HepG2 (cell line): Measurements from ENCODE around the gene PSKH1. TPM values are rescaled to one million over a fixed set of nuclear protein-coding genes. Genes with fewer than 3 reads are reported as not detected.

Source experiments
- DMAP1 ChIP-seq: IDR thresholded peaks from 2 replicates; pipeline ENCODE4 v1.6.1; 2016
- FOXJ3 ChIP-seq: sonication (generic); formaldehyde crosslinking; IDR thresholded peaks from 2 replicates; pipeline ENCODE4 v1.4.0; 2020; ENCODE audit warnings: missing genetic modification reagents, mild to moderate bottlenecking, borderline replicate concordance
- MEIS1 ChIP-seq: sonication (generic); formaldehyde crosslinking; IDR thresholded peaks from 2 replicates; pipeline ENCODE4 v1.9.0; 2021; ENCODE audit warnings: mild to moderate bottlenecking, missing genetic modification reagents, moderate library complexity, borderline replicate concordance
- MXD4 ChIP-seq: IDR thresholded peaks from 2 replicates; pipeline ENCODE4 v1.6.1; 2016; ENCODE audit warnings: mild to moderate bottlenecking, missing biosample characterization, missing genetic modification reagents
- PAX8 ChIP-seq: sonication (generic); formaldehyde crosslinking; IDR thresholded peaks from 2 replicates; pipeline ENCODE4 v1.8.0; 2022; ENCODE audit warnings: mild to moderate bottlenecking, missing genetic modification reagents, borderline replicate concordance
- PBX2 ChIP-seq: IDR thresholded peaks from 2 replicates; pipeline ENCODE4 v1.6.1; 2016; ENCODE audit warnings: control low read depth
- SAFB2 ChIP-seq: sonication (generic); formaldehyde crosslinking; IDR thresholded peaks from 2 replicates; pipeline ENCODE4 v1.5.1; 2020; ENCODE audit warnings: missing genetic modification reagents, low read depth, mild to moderate bottlenecking, borderline replicate concordance
- SKI ChIP-seq: fragments of 450-650 bp; IDR thresholded peaks from one replicate; pipeline ENCODE4 v1.6.1; 2018; ENCODE audit warnings: mild to moderate bottlenecking; ENCODE audit not compliant: partially characterized antibody
- SRF ChIP-seq: IDR thresholded peaks from 2 replicates; pipeline ENCODE4 v1.6.1; 2011; ENCODE audit warnings: mild to moderate bottlenecking, low read depth, low read length, moderate library complexity
- THYN1 ChIP-seq: sonication (generic); formaldehyde crosslinking; IDR thresholded peaks from 2 replicates; pipeline ENCODE4 v1.8.1; 2023; ENCODE audit warnings: low read depth, mild to moderate bottlenecking, moderate library complexity, missing genetic modification reagents, borderline replicate concordance
- TMF1 ChIP-seq: sonication (generic); formaldehyde crosslinking; IDR thresholded peaks from 2 replicates; pipeline ENCODE4 v1.8.1; 2022; ENCODE audit warnings: low read depth, missing genetic modification reagents
- ZBTB38 ChIP-seq: sonication (generic); formaldehyde crosslinking; IDR thresholded peaks from 2 replicates; pipeline ENCODE4 v1.5.1; 2020; ENCODE audit warnings: mild to moderate bottlenecking, missing genetic modification reagents
- ZNF407 ChIP-seq: sonication (generic); formaldehyde crosslinking; IDR thresholded peaks from one replicate; pipeline ENCODE4 v1.5.1; 2020; ENCODE audit warnings: mild to moderate bottlenecking, missing genetic modification reagents; ENCODE audit errors: not compliant biosample characterization
- ZNF432 ChIP-seq: sonication (generic); formaldehyde crosslinking; IDR thresholded peaks from 2 replicates; pipeline ENCODE4 v1.5.0; 2020; ENCODE audit warnings: missing genetic modification reagents, mild to moderate bottlenecking, borderline replicate concordance
- ZNF615 ChIP-seq: sonication (generic); formaldehyde crosslinking; IDR thresholded peaks from 2 replicates; pipeline ENCODE4 v1.5.0; 2020; ENCODE audit warnings: mild to moderate bottlenecking, missing genetic modification reagents, borderline replicate concordance
- ZNF687 ChIP-seq: sonication (generic); formaldehyde crosslinking; IDR thresholded peaks from 2 replicates; pipeline ENCODE4 v1.5.1; 2020; ENCODE audit warnings: mild to moderate bottlenecking, missing genetic modification reagents, moderate library complexity
- polyA plus RNA-seq, 8 experiments: library from polyadenylated mRNA; depleted of rRNA in 3 of 8; stranded (reverse) in 7 of 8; unstranded in 1 of 8; fragments of >200 nt; fragmentation: Illumina TruSeq in 4 of 8; extraction: Trizol in 4 of 8; gene quantifications; 2 replicates each; pipeline versions ENCODE4 v1.2.1 to v1.2.3, GENCODE V29; 2011 to 2016; ENCODE audit warnings: low read depth in 4 of 8, missing spikeins in 1 of 8, mixed read lengths in 1 of 8; ENCODE audit not compliant: insufficient read depth in 1 of 8
- total RNA-seq, 5 experiments: library from RNA; depleted of rRNA; stranded (reverse); fragments of >200 nt; fragmentation: Illumina TruSeq; extraction: Trizol; gene quantifications; 2 replicates each; pipeline ENCODE4 v1.2.3, GENCODE V29; 2016; ENCODE audit warnings: low read depth in 1 of 5

Gene PSKH1
- total and polyA plus RNA-seq, 2 of the 13 experiments (the other 11 are each of a cell fraction or from before 2014, with no cell fraction given), result 8.4 to 19.1 TPM

- TF ChIP-seq ZNF407 (CRISPR knock-in tag), result peak; percentile 58
- peak; percentile 48; the same call in 1 of the 2 replicates for TF ChIP-seq MEIS1
- TF ChIP-seq SAFB2 (CRISPR knock-in tag), result 0 out of 2 replicates have a peak, but pooled peaks have one; percentile 76
- no peak for TF ChIP-seq SRF
- no peak; the same call in 1 of the 2 replicates for TF ChIP-seq PAX8
- no peak for TF ChIP-seq ZNF432 (CRISPR knock-in tag)
- TF ChIP-seq PBX2 (CRISPR knock-in tag), result no peak
- TF ChIP-seq TMF1, result no peak
- no peak for TF ChIP-seq SKI
- peak; percentile 60; the same call in 1 of the 2 replicates for TF ChIP-seq DMAP1 (CRISPR knock-in tag)
- no peak for TF ChIP-seq THYN1 (CRISPR knock-in tag)
- no peak for TF ChIP-seq ZNF615
- TF ChIP-seq ZBTB38 (CRISPR knock-in tag), result peak; percentile 18; the same call in 1 of the 2 replicates
- TF ChIP-seq MXD4, result 0 out of 2 replicates have a peak, but pooled peaks have one; percentile 37
- peak; percentile 91 for TF ChIP-seq ZNF687 (CRISPR knock-in tag)
- no peak for TF ChIP-seq FOXJ3 (CRISPR knock-in tag)
Measured at GRCh38 chr16:67966549-67967182, 73.6 kb downstream of the PSKH1 start (continued).
